HCT116 (cell line): ENCODE data around the gene IMMT. TPM values are rescaled to one million over a fixed set of nuclear protein-coding genes. Genes with fewer than 3 reads are reported as not detected.

ENCODE experiments used
- ATAC-seq: fragments of 200-7000 bp; cut with Tn5 transposase; 2 replicates; pipeline ENCODE4 v1.9.1; 2020; ENCODE audit warnings: mild to moderate bottlenecking, moderate library complexity
- BruUV-seq: library from RNA; stranded (reverse); fragments of 400-500 nt; replicated peaks from 2 replicates; lab custom pipeline; 2021; lab: Mats Ljungman, UMichigan
- CTCF ChIA-PET: fragments of 300-600 bp; sonication (Branson Sonifier 250); formaldehyde crosslinking; loops from one replicate; lab custom pipeline; 2021; ENCODE audit warnings: antibody characterized with exemption; lab: Charles Lee
- POLR2A ChIA-PET: fragments of 300-600, 350-600 bp; sonication (Branson Sonifier 250); formaldehyde crosslinking; loops from one replicate; lab custom pipeline; 2021; ENCODE audit warnings: antibody characterized with exemption; lab: Charles Lee
- RAD21 ChIA-PET, 2 experiments: fragments of 300-600 bp; sonication (Branson Sonifier 250); formaldehyde crosslinking; loops; one replicate each; lab custom pipeline; 2023; ENCODE audit warnings: low total read pairs in 2 of 2; ENCODE audit not compliant: uncharacterized antibody in 2 of 2, unreplicated experiment in 2 of 2, low non-redundant PET in 1 of 2; lab: Charles Lee
- DNase-seq: peaks from one replicate; pipeline ENCODE4 v3.0.0-alpha.2; 2010; ENCODE audit warnings: low read depth, low spot score
- H2AFZ ChIP-seq: fragments of 200-600 bp; shearing (Covaris generic), sonication (generic); 2 replicates; pipeline ENCODE4 v1.6.1; 2017; ENCODE audit warnings: low read depth, mixed run types, mixed read lengths, antibody characterized with exemption, low read length; ENCODE audit not compliant: poor library complexity, severe bottlenecking
- H3K27ac ChIP-seq: 2 replicates; pipeline ENCODE4 v1.5.1; 2012; ENCODE audit warnings: low read depth, low read length
- H3K27me3 ChIP-seq: fragments of 200-600 bp; sonication (generic); 2 replicates; pipeline ENCODE4 v1.6.1; 2016; ENCODE audit warnings: mixed run types, low read length, mixed read lengths; ENCODE audit not compliant: insufficient read depth
- H3K36me3 ChIP-seq, 2 experiments: fragments of 200-500 bp in 1 of 2; fragments of 200-600 bp in 1 of 2; sonication (Bioruptor generic) in 1 of 2; sonication (generic) in 1 of 2; 2 replicates each; pipeline versions ENCODE4 v1.5.1 to v1.6.1; 2014 to 2016; ENCODE audit warnings: low read length in 2 of 2, inconsistent platforms in 1 of 2, mixed read lengths in 1 of 2, mixed run types in 1 of 2; ENCODE audit not compliant: insufficient read depth in 2 of 2, control insufficient read depth in 1 of 2
- H3K4me1 ChIP-seq, 2 experiments: fragments of 200-600 bp in 1 of 2; sonication (generic) in 1 of 2; 2 replicates each; pipeline versions ENCODE4 v1.5.1 to v1.6.1; 2012 to 2017; ENCODE audit warnings: low read length in 2 of 2, inconsistent platforms in 1 of 2, mild to moderate bottlenecking in 1 of 2, mixed read lengths in 1 of 2, mixed run types in 1 of 2, moderate library complexity in 1 of 2; ENCODE audit not compliant: insufficient read depth in 2 of 2, control insufficient read depth in 1 of 2
- H3K4me2 ChIP-seq: fragments of 200-600 bp; sonication (generic); 2 replicates; pipeline ENCODE4 v1.6.1; 2017; ENCODE audit warnings: mixed run types, low read length, mixed read lengths
- H3K4me3 ChIP-seq, 2 experiments: fragments of 200-600 bp in 1 of 2; sonication (generic) in 1 of 2; replicated peaks in 1 of 2; 2 replicates each; pipeline ENCODE4 v1.5.1; 2011 to 2016; ENCODE audit warnings: low read length in 2 of 2, control low read depth in 1 of 2, low read depth in 1 of 2, mild to moderate bottlenecking in 1 of 2, mixed read lengths in 1 of 2, mixed run types in 1 of 2
- H3K79me2 ChIP-seq: fragments of 200-600 bp; sonication (generic); 2 replicates; pipeline ENCODE4 v1.6.1; 2017; ENCODE audit warnings: mild to moderate bottlenecking, mixed run types, low read length, moderate library complexity, mixed read lengths; ENCODE audit not compliant: insufficient read depth
- H3K9ac ChIP-seq: fragments of 200-600 bp; sonication (generic); 2 replicates; pipeline ENCODE4 v1.6.1; 2016; ENCODE audit warnings: low read length, mixed read lengths
- H3K9me2 ChIP-seq: fragments of 200-600 bp; sonication (generic), shearing (Covaris generic); 2 replicates; pipeline ENCODE4 v1.6.1; 2017; ENCODE audit warnings: mixed run types, mild to moderate bottlenecking, moderate library complexity; ENCODE audit not compliant: insufficient read depth
- H3K9me3 ChIP-seq, 2 experiments: fragments of 200-500 bp in 1 of 2; fragments of 200-600 bp in 1 of 2; sonication (Bioruptor generic) in 1 of 2; sonication (generic) in 1 of 2; 2 replicates each; pipeline ENCODE4 v1.6.1; 2014 to 2017; ENCODE audit warnings: low read length in 2 of 2, mixed read lengths in 2 of 2, inconsistent platforms in 1 of 2, low read depth in 1 of 2, mild to moderate bottlenecking in 1 of 2, mixed run types in 1 of 2, moderate library complexity in 1 of 2; ENCODE audit not compliant: control insufficient read depth in 1 of 2, insufficient read depth in 1 of 2
- H4K20me1 ChIP-seq: fragments of 200-600 bp; sonication (generic), shearing (Covaris generic); 2 replicates; pipeline ENCODE4 v1.6.1; 2017; ENCODE audit warnings: mixed run types, mild to moderate bottlenecking, moderate library complexity; ENCODE audit not compliant: insufficient read depth
- CTCF ChIP-seq, 3 experiments: fragments of 200-600 bp in 1 of 3; sonication (generic) in 1 of 3; IDR thresholded peaks in 2 of 3; conservative IDR thresholded peaks in 1 of 3; 2 replicates each; pipeline ENCODE4 v1.5.1; 2012 to 2017; ENCODE audit warnings: low read depth in 2 of 3, low read length in 2 of 3, antibody characterized with exemption in 1 of 3, borderline replicate concordance in 1 of 3, control low read depth in 1 of 3, mild to moderate bottlenecking in 1 of 3, mixed read lengths in 1 of 3, mixed run types in 1 of 3, moderate library complexity in 1 of 3; ENCODE audit not compliant: insufficient read depth in 1 of 3
- EZH2phosphoT487 ChIP-seq: fragments of 200-600 bp; IDR thresholded peaks from 2 replicates; pipeline ENCODE4 v1.6.1; 2018; ENCODE audit warnings: antibody characterized with exemption, borderline replicate concordance
- POLR2AphosphoS5 ChIP-seq: IDR thresholded peaks from 2 replicates; pipeline ENCODE4 v1.6.1; 2011; ENCODE audit warnings: mild to moderate bottlenecking, low read depth, low read length, moderate library complexity
- TCF7L2 ChIP-seq: IDR thresholded peaks from 2 replicates; pipeline ENCODE4 v1.7.0; 2011; ENCODE audit warnings: borderline replicate concordance, inconsistent platforms; ENCODE audit not compliant: insufficient read depth, insufficient read length; ENCODE audit errors: extremely low read depth
- YY1 ChIP-seq: IDR thresholded peaks from 2 replicates; pipeline ENCODE4 v1.6.1; 2011; ENCODE audit warnings: low read length, low read depth, moderate library complexity, mild to moderate bottlenecking; ENCODE audit not compliant: insufficient replicate concordance; ENCODE audit errors: extremely low read depth
- ZBTB33 ChIP-seq: IDR thresholded peaks from 2 replicates; pipeline ENCODE4 v1.6.1; 2011; ENCODE audit warnings: mild to moderate bottlenecking, low read length, moderate library complexity; ENCODE audit not compliant: insufficient replicate concordance; ENCODE audit errors: extremely low read depth
- intact Hi-C: fragments of 100-400 bp; cut with micrococcal nuclease; formaldehyde crosslinking; loops from 2 replicates; pipeline ENCODE4 v1.10.0; 2022
- total RNA-seq: library from RNA; stranded (reverse); gene quantifications from one replicate; pipeline ENCODE4 v1.2.1, GENCODE V29; 2021; ENCODE audit not compliant: unreplicated experiment
- TF ChIP-seq, protein P1 (sequence below): IDR thresholded peaks from 2 replicates; pipeline ENCODE4 v1.6.1; 2012; ENCODE audit warnings: low read depth

Gene IMMT
- total RNA-seq, 1 experiment from 2014 or later, result 125 TPM

GRCh38 chr2:86225581-86225980 lies 30.3 kb upstream of the IMMT start:
- CTCF ChIA-PET, result no interaction called here
- intact Hi-C loops, result no loop called here
- no peak overlapping the region for H3K4me2 ChIP-seq

DNA sequence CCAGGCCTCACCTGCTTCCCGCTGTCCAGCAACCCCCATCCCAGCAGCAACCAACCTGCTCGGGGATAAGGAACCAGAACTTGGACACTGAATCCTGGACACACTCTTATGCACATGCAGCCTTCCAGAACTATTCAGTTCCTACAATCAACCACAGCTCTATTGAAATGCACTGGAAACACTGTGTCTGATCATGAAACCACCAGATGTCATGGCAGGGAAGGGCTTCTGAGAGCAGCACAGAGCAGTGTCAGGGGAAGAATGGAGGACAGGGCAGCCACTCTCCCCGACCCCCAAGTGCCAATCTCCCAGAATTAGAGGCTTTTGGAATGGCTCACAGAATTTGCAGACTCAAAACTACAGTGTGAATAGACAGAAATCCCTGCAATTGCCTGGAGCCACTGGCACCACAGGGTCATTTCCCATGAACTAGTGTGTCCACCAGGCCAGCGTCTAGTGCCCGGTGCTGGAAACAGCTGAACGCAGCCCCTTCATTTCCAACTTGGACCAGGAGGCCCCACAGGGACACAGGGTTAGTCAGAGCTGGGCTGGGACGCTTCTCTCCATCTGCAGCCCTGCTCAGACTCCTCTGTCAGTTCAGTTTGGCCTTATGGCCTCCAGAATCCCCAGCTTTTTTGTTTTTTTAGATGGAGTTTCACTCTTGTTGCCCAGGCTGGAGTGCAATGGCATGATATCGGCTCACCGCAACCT lies 29.5 kb upstream of the IMMT start:
- H3K36me3 ChIP-seq, result no peaks in the 10 kb centered on the region
- no peak overlapping the region for H3K4me3 ChIP-seq
- no peak overlapping the region for H3K27ac ChIP-seq
- RAD21 ChIA-PET, result no interaction called here
- no peaks in the 10 kb centered on the region for H3K79me2 ChIP-seq
- H3K4me1 ChIP-seq, result no peaks in the 10 kb centered on the region; a peak in 1 of 4 replicates
- ATAC-seq, result no peak
- no peak overlapping the region for H3K9ac ChIP-seq
- no peak overlapping the region for H2AFZ ChIP-seq
- POLR2A ChIA-PET, result no interaction called here
- H3K9me3 ChIP-seq, result no peaks in the 10 kb centered on the region
- H3K4me2 ChIP-seq, result no peak overlapping the region
- H3K27me3 ChIP-seq, result no peaks in the 10 kb centered on the region
- H3K9me2 ChIP-seq, result no peaks in the 10 kb centered on the region
- intact Hi-C loops, result no loop called here
- CTCF ChIA-PET, result no interaction called here
- H4K20me1 ChIP-seq, result no peaks in the 10 kb centered on the region
- no peak for DNase-seq
- BruUV-seq, result no TSS peak
- TF ChIP-seq TCF7L2, result no peak
- TF ChIP-seq YY1, result no peak
- TF ChIP-seq EZH2phosphoT487, result no peak
- TF ChIP-seq CTCF (IDR thresholded peaks at IDR 0.05 in 2 of 3, conservative IDR thresholded peaks at IDR 0.05 in 1 of 3; ENCODE audit: borderline replicate concordance in 1 of 3, insufficient read depth in 1 of 3, low read depth in 2 of 3, low read length in 2 of 3), result no peak
- no peak for TF ChIP-seq ZBTB33
- TF ChIP-seq POLR2AphosphoS5, result no peak

More at GRCh38 chr2:86225581-86225980, 30.3 kb upstream of the IMMT start:
- POLR2A ChIA-PET, result no interaction called here
- no peak overlapping the region for H2AFZ ChIP-seq
- no peaks in the 10 kb centered on the region for H4K20me1 ChIP-seq
- no peaks in the 10 kb centered on the region for H3K27me3 ChIP-seq
- no peaks in the 10 kb centered on the region for H3K9me2 ChIP-seq
- DNase-seq (no peak), ATAC-seq (no peak)
- no peaks in the 10 kb centered on the region for H3K36me3 ChIP-seq
- no peaks in the 10 kb centered on the region; a peak in 1 of 4 replicates for H3K4me1 ChIP-seq
- no TSS peak for BruUV-seq
- no peaks in the 10 kb centered on the region for H3K9me3 ChIP-seq
- RAD21 ChIA-PET, result no interaction called here
- H3K4me3 ChIP-seq, result no peak overlapping the region
- H3K9ac ChIP-seq, result no peak overlapping the region
- no peak overlapping the region for H3K27ac ChIP-seq
- no peaks in the 10 kb centered on the region for H3K79me2 ChIP-seq
- TF ChIP-seq, protein P1, sequence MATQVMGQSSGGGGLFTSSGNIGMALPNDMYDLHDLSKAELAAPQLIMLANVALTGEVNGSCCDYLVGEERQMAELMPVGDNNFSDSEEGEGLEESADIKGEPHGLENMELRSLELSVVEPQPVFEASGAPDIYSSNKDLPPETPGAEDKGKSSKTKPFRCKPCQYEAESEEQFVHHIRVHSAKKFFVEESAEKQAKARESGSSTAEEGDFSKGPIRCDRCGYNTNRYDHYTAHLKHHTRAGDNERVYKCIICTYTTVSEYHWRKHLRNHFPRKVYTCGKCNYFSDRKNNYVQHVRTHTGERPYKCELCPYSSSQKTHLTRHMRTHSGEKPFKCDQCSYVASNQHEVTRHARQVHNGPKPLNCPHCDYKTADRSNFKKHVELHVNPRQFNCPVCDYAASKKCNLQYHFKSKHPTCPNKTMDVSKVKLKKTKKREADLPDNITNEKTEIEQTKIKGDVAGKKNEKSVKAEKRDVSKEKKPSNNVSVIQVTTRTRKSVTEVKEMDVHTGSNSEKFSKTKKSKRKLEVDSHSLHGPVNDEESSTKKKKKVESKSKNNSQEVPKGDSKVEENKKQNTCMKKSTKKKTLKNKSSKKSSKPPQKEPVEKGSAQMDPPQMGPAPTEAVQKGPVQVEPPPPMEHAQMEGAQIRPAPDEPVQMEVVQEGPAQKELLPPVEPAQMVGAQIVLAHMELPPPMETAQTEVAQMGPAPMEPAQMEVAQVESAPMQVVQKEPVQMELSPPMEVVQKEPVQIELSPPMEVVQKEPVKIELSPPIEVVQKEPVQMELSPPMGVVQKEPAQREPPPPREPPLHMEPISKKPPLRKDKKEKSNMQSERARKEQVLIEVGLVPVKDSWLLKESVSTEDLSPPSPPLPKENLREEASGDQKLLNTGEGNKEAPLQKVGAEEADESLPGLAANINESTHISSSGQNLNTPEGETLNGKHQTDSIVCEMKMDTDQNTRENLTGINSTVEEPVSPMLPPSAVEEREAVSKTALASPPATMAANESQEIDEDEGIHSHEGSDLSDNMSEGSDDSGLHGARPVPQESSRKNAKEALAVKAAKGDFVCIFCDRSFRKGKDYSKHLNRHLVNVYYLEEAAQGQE, result no peak
